HG03045 (cell line): Measurements from ENCODE around the gene TRAPPC10.
A peak's percentile ranks its signal among the peaks of the same experiment; 100 is the strongest.
"Not testable (repeated sequence)": the region's sequence is repeated elsewhere in the genome, so short reads cannot be mapped to it uniquely, and the experiment has no call there.

ENCODE experiments used
- ATAC-seq: cut with Tn5 transposase; IDR thresholded peaks from one replicate; pipeline ENCODE4 v1.9.1; 2021; ENCODE audit warnings: mild to moderate bottlenecking, moderate library complexity; ENCODE audit not compliant: unreplicated experiment

TRAPPC10 gene

DNA sequence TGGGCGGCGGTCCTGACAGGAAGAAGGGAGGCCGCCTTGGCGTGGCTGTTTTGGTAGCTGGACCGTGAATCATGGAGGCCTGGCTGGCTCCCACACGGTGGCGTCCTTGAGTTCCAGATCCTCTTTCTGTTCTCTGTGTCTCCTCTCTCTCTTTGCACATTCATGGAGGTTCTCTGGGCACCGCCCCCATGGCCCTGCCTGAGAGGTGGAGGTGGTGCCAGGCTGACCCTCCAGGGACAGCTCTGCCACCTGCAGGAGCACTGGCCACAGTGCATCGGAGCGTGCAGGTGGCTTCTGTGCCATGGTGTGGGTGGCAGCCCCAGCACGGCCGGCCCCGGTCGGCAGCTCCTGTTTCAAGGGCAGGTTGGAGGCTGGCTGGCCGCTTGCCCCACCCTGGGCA, 125.9 kb downstream of the TRAPPC10 start:
- not testable (repeated sequence) for ATAC-seq

DNA sequence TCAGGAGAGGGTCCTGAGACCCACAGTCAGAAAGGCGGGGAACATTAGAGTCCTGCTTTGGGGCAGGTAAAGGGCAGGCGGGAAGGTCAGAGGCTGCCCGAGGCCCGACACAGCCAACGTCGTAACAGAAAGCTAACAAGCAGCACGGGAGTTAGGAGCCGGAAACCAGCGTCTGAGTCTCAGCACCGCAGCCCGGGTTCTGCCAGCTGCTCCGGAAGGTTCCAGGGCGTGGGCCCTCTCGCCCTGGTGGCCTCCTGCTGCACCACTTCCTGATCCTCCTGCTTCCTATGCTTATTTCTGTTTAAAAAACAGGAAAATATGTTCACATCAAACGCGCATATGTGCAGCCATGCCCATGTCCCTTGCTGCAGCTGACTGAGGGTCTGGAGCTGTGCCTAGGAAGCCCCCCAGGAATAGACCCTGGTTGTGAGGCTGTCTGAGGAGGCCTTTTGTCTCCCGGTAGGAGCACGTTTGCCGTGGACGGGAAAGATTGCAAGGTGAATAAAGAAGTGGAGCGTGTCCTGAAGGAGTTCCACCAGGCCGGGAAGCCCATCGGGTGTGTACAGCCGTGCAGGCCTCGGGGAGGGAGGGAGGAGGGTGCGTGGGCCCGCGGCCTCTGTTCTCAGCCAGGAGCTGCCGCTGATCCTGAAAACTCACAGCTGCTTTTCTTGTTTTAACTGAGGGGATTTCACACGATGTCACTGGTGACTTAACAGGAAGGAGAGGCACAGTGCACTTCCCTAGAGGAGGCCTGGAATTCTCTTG, 127.9 kb downstream of the TRAPPC10 start:
- ATAC-seq, result not testable (repeated sequence)

DNA sequence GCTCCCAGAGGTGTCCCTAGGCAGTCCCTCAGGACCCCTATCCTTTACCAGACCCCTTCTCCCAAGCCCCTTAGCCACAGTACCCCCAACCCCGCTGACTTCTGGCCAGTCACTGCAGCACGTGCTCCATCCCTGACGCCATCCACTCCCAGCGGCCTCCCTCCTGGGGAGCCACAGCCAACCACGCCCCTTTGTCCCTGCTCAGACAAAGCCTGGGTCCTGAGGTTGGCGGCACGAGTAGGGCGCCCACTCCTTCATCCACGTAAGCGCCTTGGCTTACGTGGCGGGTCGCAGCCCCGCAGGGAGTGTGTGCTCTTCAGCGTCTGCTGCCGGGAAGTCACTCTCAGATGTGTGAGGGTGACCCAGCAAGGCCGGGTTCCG, 128.4 kb downstream of the TRAPPC10 start:
- not testable (repeated sequence) for ATAC-seq

DNA sequence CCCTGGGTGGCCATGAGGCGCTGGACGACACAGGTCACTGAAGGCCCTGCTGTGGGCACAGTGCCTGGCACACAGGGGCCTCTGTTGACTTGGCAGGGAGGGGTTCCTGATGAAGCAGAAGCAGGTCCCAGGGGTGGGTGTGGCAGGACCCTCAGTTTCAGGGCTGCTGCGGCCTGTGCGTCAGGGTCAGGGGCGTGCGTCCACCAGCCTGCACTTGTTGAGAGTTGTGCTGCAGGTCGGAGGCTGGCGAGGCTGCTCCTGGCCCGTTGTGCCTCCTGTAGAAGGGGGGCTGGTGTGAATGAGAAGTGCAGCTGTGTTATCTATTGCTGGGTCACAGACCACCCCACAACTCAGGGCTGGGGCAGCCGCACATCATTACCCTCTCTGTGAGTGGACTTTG, 130.4 kb downstream of the TRAPPC10 start:
- ATAC-seq, result not testable (repeated sequence)

DNA sequence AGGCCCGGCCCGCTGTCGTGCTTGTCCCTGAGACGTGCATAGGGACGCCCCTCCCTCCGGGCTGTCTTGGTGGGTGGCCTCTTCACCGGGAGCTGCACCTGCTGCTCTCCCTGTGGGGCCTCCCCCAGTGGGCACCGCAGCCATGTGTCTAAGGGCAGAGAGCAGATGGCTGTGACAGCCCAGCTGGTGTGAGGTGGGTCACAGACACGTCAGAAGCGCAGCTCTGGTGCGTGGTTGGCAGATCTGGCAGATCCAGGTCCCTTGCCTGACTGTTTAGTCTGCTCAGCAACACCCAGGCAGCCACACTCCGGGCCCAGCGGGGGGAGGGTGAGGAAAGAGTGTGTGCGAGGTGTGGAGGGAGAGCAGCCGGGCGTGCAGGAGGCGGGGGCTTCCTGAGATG, 131.3 kb downstream of the TRAPPC10 start:
- not testable (repeated sequence) for ATAC-seq

DNA sequence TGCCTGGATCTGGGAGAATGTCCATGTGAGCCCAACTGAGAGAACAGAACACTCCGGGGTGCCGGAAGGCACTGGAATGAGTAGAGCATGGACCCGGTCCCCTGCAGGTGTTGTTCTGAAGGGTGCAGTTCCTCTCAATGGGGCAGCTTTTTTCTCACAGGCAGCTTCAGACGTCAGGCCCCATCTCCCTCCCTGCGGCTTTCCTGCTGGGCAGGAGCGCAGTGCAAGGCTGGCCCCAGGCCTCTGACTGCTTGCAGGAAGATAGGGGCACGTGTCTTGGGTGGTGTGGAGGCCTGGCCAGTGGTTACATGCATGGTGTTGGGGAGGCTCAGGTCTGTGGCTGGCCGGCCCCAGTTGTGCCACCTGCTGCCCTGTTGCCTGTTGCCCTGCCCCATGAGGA, 131.9 kb downstream of the TRAPPC10 start:
- ATAC-seq, result not testable (repeated sequence)

DNA sequence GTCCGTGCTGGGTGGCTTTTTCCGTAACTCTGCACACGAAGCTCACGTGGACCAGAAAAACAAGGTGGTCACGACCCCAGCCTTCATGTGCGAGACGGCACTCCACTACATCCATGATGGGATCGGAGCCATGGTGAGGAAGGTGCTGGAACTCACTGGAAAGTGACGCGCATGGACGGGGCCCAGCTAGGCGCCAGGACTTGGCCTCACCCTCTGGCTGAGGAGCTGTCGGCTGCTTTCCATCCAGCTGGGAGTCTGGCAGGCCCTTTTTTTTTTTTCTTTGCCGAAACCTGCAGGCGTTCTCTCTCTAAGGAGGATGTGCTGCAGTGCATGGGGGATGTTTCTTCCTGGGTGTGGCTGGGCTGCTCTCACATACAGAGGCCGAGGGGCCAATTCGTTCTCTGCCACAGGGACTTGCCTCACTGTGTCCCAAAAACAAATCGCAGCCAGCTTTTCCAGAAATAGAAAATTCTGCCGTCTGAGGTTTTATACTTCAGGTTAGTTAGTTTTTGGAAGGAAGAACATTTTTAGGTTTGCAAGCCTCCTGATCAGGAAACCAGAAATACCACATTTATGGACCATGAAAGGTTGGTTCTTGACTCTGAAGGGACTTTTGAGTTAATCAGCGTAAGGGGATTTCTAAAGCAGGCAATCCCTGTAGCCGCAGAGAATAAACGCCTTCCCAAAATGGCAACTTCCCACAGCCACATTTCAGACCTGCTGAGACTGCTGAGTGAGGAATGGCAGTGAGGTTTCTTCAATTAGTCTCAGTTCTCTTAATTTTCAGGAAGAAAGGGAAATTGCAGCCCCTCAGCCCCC, 132.9 kb downstream of the TRAPPC10 start:
- not testable (repeated sequence) for ATAC-seq

DNA sequence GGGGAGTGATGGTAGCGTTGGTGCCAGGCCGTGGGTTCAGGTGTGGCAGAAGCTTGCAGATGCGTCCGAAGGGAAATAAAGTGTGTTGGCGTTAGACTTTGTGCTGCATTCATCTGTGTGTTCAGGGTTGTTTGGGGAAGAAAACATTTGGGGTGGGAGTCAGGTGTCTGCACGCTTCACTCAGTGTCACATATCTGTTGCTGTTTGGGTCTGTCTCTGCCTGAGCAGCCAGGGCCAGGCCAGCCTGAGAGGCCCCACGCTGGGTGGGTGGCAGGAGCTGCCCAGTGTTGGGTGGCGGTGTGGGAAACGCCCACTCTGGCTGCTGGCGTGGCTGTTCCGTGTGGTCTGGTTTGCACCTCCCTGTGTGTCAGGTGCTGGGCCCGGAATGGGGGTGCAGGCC, 133.5 kb downstream of the TRAPPC10 start:
- ATAC-seq, result not testable (repeated sequence)

DNA sequence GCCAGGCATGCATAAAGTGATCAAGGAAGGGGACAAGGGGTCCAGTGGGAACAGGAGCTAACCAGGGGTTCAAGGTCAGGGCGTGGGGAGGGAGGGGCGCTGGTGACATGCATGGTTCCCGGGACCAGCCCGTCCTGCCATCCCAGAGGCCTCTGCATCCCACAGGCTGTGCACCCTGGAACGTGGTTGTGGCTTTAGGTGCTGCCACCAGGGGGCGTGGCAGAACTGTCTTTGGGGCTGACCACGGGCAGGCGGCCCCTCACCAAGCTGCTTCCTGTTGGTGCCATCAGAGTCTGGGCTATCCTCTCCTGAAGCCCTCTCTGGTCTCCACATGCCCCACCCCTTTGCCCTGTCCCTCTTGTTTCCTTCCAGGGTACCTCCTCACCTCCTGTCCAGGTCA, 135.0 kb downstream of the TRAPPC10 start:
- not testable (repeated sequence) for ATAC-seq

DNA sequence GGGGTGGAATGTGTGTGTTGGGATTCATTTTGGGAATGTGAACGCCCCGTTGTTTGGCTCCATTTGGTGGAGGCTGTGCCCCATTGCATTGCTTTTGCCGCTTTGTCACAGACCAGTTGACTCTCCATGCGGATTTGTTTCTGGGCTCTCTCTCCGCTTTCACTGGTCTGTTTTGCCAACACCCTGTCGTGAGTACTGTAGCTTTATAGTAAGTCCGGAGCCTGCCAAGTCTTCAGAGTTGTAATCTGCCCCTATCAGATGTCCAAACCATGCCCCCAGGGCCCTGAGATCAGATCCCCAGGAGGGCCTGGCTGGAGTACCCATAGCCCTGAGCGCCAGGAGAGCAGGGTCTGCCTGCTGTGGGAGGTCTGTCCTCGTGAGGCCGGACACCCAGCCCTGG, 138.1 kb downstream of the TRAPPC10 start:
- ATAC-seq, result not testable (repeated sequence)

DNA sequence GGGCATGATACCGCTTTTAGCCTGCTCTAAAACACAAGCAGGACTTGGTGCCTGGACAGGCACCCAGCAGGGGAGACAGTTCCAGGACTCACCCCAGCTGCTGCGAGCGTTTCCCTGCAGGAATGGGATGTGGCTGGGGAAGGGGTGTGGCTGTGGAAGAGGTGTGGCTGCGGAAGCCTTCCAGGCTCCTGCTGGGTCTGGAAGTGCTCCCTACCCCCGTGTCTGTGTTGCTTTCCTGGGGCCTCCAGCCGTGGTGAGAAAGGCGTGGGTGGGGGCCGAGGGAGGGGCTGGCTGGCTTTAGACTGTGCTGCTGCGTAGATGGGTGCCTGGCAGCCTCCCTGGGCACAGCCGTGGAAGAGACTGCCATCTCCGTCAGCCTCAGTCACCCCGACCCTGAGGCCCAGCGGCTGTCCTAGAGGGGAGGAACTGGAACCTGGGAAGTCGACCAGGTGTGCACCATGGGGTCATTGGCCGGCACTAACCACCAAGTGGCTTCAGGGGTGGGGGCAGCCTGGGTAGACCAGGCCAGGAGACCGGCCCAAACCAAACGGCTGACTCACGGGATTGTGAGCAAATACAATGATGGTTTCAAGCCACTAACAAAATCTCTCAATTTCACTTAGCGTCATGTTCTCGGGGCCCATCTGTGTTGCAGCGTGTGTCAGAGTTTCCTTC, 141.2 kb downstream of the TRAPPC10 start:
- not testable (repeated sequence) for ATAC-seq

DNA sequence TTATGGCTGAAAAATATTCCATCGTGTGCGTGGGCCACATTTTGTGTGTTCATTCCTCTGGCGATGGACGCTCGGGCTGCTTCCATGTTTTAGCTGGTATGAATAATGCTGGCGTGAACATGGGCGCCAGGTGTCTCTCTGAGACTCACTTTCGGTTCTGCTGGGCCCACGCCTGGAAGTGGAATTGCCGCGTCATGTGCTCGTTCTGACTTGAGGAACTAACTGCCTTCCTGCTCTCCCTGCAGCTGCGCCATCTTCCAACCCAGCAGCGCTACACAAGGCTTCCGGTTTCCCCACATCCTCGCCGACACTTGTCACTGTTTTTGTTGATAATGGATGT, 141.8 kb downstream of the TRAPPC10 start:
- ATAC-seq, result not testable (repeated sequence)

DNA sequence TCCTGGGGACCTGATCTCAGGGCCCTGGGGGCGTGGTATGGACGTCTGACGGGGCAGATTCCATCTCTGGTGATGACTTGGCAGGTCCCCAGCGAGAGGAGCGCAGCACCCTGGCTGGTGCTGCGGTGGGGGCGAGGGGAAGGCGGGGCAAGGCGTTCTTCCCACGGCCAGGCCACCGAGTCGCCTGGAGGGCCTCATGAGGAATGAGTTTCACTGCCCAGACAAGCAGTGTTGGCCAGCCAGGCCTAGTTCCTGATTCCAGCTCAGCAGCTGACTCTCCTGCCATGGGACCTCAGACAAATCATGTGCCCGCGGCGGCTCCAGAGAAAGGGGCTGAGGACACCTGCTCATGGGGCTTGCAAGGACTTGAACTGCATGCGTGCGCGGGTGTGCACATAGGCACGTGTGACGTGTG, 142.7 kb downstream of the TRAPPC10 start:
- peak; percentile 14 for ATAC-seq

DNA sequence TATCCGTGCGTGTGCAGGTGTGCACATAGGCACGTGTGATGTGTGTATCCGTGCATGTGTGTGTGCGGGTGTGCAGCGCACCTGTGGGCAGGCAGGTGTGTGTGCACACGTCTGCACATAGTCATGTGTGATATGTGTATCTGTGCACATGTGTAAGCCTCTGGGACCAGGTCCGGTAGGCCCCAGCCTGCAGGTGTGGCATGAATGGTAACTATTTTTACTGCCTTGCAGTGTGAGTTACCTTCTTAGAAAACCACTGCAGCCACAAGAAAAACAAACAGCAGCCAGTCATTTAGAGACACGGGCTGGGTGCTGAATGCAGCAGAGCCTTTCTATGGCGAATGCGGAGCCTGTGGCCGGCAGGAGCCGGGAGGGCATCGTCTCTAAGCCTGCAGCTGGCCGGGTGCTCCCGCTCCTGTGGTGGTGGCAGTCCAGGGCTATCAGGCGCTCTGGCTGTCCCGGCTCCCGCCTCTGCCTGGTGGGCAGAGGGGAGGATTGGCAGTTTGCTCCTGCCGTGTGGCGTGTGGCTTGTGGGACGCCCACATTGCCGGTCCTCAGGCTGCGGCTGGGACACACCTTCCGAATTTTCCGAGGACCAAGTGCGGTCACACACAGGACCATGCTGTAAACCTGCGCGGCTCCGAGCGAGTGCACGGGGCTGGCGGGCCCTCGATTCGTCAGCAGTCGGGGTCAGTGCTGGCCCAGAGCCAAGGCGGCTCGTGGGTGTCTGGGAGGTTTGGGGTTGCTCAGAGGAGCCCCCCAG, 143.3 kb downstream of the TRAPPC10 start:
- peak; percentile 33 for ATAC-seq

DNA sequence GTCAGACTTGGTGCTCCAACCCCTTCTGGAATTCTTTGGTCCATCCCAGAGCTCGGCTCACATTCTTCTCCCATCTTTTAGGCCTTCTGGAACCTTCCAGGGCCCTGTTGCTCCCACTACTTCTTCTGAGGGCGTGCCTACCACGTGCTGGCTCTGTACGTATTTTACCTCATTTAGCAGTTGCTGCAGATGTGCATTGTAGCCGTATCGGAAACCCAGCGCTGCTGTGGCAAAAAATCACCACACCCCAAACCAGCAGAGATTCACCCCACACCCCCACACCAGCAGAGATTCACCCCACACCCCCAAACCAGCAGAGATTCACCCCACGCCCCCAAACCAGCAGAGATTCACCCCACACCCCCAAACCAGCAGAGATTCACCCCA, 143.9 kb downstream of the TRAPPC10 start:
- not testable (repeated sequence) for ATAC-seq
